Adipocyte (in vitro differentiated cells): ENCODE data around the gene SOAT1.
"Not testable (repeated sequence)": the region's sequence is repeated elsewhere in the genome, so short reads cannot be mapped to it uniquely, and the experiment has no call there.

Experiments used
- DNase-seq: peaks from one replicate; pipeline ENCODE4 v3.0.0-alpha.2; 2015; ENCODE audit warnings: low read depth
- H3K27me3 ChIP-seq: replicated peaks from 2 replicates; pipeline ENCODE4 v1.7.0; 2013; ENCODE audit warnings: mild to moderate bottlenecking, low read length, moderate library complexity; ENCODE audit not compliant: control insufficient read depth, insufficient read depth
- H3K36me3 ChIP-seq: 2 replicates; pipeline ENCODE4 v1.7.0; 2013; ENCODE audit warnings: low read length, mild to moderate bottlenecking, moderate library complexity; ENCODE audit not compliant: control insufficient read depth, insufficient read depth, severe bottlenecking
- H3K4me1 ChIP-seq: 2 replicates; pipeline ENCODE4 v1.7.0; 2013; ENCODE audit warnings: mild to moderate bottlenecking, low read length, moderate library complexity; ENCODE audit not compliant: control insufficient read depth, insufficient read depth
- H3K4me3 ChIP-seq: 2 replicates; pipeline ENCODE4 v1.7.0; 2013; ENCODE audit warnings: mild to moderate bottlenecking, low read length, moderate library complexity
- H3K9ac ChIP-seq: 2 replicates; pipeline ENCODE4 v1.7.0; 2013; ENCODE audit warnings: mild to moderate bottlenecking, low read length, moderate library complexity
- H3K9me3 ChIP-seq: 2 replicates; pipeline ENCODE4 v1.7.0; 2013; ENCODE audit warnings: mild to moderate bottlenecking, low read length, moderate library complexity; ENCODE audit not compliant: control insufficient read depth

Gene SOAT1

GRCh38 chr1:179293340-179294327, at the start of gene SOAT1:
TSS of gene SOAT1 (plus strand) at chr1:179293797. CDS start at chr1:179302685, 8,888 bp downstream.
- peaks cover 27% of the 10 kb centered on the region for H3K4me1 ChIP-seq
- peak; percentile 94 for DNase-seq
- H3K36me3 ChIP-seq: peaks cover 5% of the 10 kb centered on the region
- H3K27me3 ChIP-seq: no peaks in the 10 kb centered on the region
- H3K4me3 ChIP-seq: peak within 1 kb of the TSS; percentile 90
- H3K9ac ChIP-seq: peak within 1 kb of the TSS; percentile 94
- H3K9me3 ChIP-seq: no peaks in the 10 kb centered on the region

GRCh38 chr1:179245426-179245825, 48.2 kb upstream of the SOAT1 start:
- H3K4me1 ChIP-seq, DNase-seq: not testable (repeated sequence)

GRCh38 chr1:179247923-179248322, 45.7 kb upstream of the SOAT1 start:
- H3K36me3 ChIP-seq: no peaks in the 10 kb centered on the region
- no peak overlapping the region for H3K4me3 ChIP-seq
- H3K9ac ChIP-seq: no peak overlapping the region
- no peak for DNase-seq
- no peaks in the 10 kb centered on the region for H3K4me1 ChIP-seq
- no peaks in the 10 kb centered on the region for H3K9me3 ChIP-seq
- no peaks in the 10 kb centered on the region for H3K27me3 ChIP-seq

More at GRCh38 chr1:179245426-179245825, 48.2 kb upstream of the SOAT1 start:
- H3K27me3 ChIP-seq, H3K4me3 ChIP-seq, H3K9me3 ChIP-seq, H3K9ac ChIP-seq, H3K36me3 ChIP-seq: not testable (repeated sequence)

GRCh38 chr1:179251675-179252074, 41.9 kb upstream of the SOAT1 start:
- no peaks in the 10 kb centered on the region for H3K27me3 ChIP-seq

GRCh38 chr1:179252606-179253005, 41.0 kb upstream of the SOAT1 start:
- no peaks in the 10 kb centered on the region for H3K9me3 ChIP-seq
- H3K27me3 ChIP-seq: no peaks in the 10 kb centered on the region
- H3K9ac ChIP-seq: no peak overlapping the region

More at GRCh38 chr1:179251675-179252074, 41.9 kb upstream of the SOAT1 start:
- Histone ChIP-seq H3K36me3 (no peaks in the 10 kb centered on the region), H3K4me3 (no peak overlapping the region), H3K9ac (no peak overlapping the region), H3K4me1 (no peaks in the 10 kb centered on the region), H3K9me3 (no peaks in the 10 kb centered on the region)
- peak; percentile 60 for DNase-seq

GRCh38 chr1:179253286-179253972, 40.2 kb upstream of the SOAT1 start:
- H3K9ac ChIP-seq: no peak overlapping the region

More at GRCh38 chr1:179252606-179253005, 41.0 kb upstream of the SOAT1 start:
- H3K4me1 ChIP-seq: no peaks in the 10 kb centered on the region
- no peak overlapping the region for H3K4me3 ChIP-seq
- no peaks in the 10 kb centered on the region for H3K36me3 ChIP-seq
- DNase-seq: no peak

GRCh38 chr1:179262183-179262582, 31.4 kb upstream of the SOAT1 start:
- no peak overlapping the region for H3K4me3 ChIP-seq
- no peaks in the 10 kb centered on the region for H3K9me3 ChIP-seq
- no peaks in the 10 kb centered on the region for H3K36me3 ChIP-seq
- H3K4me1 ChIP-seq: peaks cover 6% of the 10 kb centered on the region
- no peaks in the 10 kb centered on the region for H3K27me3 ChIP-seq
- no peak for DNase-seq
- H3K9ac ChIP-seq: no peak overlapping the region

More at GRCh38 chr1:179253286-179253972, 40.2 kb upstream of the SOAT1 start:
- no peaks in the 10 kb centered on the region for H3K4me1 ChIP-seq
- H3K27me3 ChIP-seq: no peaks in the 10 kb centered on the region
- no peak for DNase-seq
- no peak overlapping the region for H3K4me3 ChIP-seq
- no peaks in the 10 kb centered on the region for H3K36me3 ChIP-seq
- no peaks in the 10 kb centered on the region for H3K9me3 ChIP-seq

GRCh38 chr1:179263121-179263520, 30.5 kb upstream of the SOAT1 start:
- Histone ChIP-seq H3K36me3 (no peaks in the 10 kb centered on the region), H3K9me3 (no peaks in the 10 kb centered on the region), H3K9ac (no peak overlapping the region), H3K27me3 (no peaks in the 10 kb centered on the region), H3K4me1 (peaks cover 6% of the 10 kb centered on the region), H3K4me3 (no peak overlapping the region)
- no peak for DNase-seq

GRCh38 chr1:179264507-179264906, 29.1 kb upstream of the SOAT1 start:
- no peaks in the 10 kb centered on the region for H3K9me3 ChIP-seq
- no peaks in the 10 kb centered on the region for H3K27me3 ChIP-seq
- no peak for DNase-seq
- peaks cover 6% of the 10 kb centered on the region for H3K4me1 ChIP-seq
- H3K4me3 ChIP-seq: no peak overlapping the region
- no peak overlapping the region for H3K9ac ChIP-seq
- H3K36me3 ChIP-seq: no peaks in the 10 kb centered on the region

- Histone ChIP-seq H3K27me3 (no peaks in the 10 kb centered on the region), H3K4me3 (no peak overlapping the region), H3K36me3 (no peaks in the 10 kb centered on the region), H3K9me3 (no peaks in the 10 kb centered on the region), H3K9ac (no peak overlapping the region), H3K4me1 (peaks cover 16% of the 10 kb centered on the region)
- DNase-seq: no peak
These were observed 24.5 kb upstream of the SOAT1 start for GRCh38 chr1:179269071-179269470.

GRCh38 chr1:179274424-179274823, 19.2 kb upstream of the SOAT1 start:
- not testable (repeated sequence) for H3K36me3 ChIP-seq, H3K9me3 ChIP-seq, H3K27me3 ChIP-seq, H3K9ac ChIP-seq, DNase-seq, H3K4me3 ChIP-seq
- H3K4me1 ChIP-seq: peaks cover 10% of the 10 kb centered on the region
